Middle frontal gyrus (tissue), 1 donor: Measurements from ENCODE around the gene RNASEH2C.
"Not testable (repeated sequence)": the region's sequence is repeated elsewhere in the genome, so short reads cannot be mapped to it uniquely, and the experiment has no call there.

ENCODE experiments used
- DNase-seq: peaks from one replicate; pipeline ENCODE4 v3.0.0-alpha.2; 2015; ENCODE audit warnings: low spot score; ENCODE audit errors: extremely low spot score

Gene RNASEH2C

DNA sequence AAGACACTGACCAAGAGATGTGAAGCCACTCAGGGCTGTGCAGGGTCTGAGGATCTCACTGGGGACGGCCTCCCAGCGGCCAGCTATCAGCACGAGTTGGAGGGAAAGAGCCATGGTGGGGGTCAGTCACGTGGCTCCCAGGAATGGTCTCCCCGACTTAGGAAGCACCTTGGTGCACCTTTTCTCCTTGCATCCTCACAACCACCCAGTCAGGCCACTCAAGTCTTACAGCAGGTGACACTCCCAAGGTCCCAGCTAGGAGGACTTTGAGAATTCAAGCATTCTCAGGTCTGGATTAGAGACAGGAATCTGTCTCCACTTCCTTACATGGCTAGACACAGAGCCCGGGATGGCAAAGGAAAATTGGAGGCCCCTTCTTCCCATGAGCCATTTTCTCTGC is 2.7 kb downstream of the RNASEH2C start:
- DNase-seq: no peak

DNA sequence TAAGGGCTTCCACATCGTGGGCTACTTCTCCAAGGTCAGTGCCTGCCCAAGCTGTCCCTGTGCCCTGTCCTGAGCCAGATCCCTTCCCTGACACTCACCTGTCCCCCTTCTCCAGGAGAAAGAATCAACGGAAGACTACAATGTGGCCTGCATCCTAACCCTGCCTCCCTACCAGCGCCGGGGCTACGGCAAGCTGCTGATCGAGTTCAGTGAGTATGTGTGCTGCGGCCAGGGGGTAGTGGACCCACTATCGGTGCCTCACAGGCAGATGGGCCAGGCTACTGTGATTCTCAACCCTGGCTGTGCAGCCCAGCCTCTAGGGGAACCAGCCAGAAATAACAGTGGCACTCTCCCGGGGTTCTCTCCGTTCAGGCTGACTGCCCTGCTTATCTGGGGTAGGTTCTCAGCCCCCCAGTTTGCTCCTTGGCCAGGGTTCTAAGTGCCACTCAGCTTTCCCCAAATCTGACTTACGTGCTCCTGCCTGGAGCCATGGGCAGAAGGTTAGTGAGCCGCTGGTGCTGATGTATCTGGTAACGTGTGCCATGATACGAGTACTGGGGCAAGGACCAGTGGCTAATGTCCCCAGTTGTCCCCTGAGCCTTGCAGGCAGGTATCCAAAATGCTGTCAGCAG is 3.7 kb downstream of the RNASEH2C start:
- no peak for DNase-seq

DNA sequence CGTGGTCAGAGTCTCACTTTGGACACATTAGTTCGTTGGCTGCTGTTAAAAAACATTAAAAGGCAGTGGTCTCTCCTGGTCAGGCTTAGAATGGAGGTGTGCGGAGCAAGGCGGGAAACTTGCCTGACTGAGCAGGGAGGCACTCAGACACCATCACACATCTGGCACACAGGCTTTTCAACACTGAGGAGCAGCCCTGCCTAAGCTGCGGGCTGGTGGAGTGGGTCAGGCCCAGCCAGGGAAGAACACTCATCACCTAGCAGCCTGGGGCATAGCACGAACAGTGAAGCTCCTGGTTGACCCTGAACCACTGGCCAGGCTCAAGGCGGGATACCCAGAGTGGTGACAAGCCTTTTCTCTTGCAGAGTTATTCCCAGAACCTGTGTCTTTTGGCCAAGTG is 4.3 kb downstream of the RNASEH2C start:
- no peak for DNase-seq

DNA sequence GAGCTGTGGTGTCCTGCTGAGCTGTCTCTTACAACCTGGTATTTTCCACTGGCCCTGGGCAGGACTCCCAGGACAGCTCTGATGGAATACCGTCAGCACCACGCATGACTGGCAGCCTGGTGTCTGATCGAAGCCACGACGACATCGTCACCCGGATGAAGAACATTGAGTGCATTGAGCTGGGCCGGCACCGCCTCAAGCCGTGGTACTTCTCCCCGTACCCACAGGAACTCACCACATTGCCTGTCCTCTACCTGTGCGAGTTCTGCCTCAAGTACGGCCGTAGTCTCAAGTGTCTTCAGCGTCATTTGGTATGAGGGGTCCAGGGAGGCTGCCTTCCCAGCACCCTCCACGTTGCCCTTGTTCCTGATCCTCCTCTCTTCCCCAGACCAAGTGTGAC is 6.2 kb downstream of the RNASEH2C start:
- DNase-seq: no peak

DNA sequence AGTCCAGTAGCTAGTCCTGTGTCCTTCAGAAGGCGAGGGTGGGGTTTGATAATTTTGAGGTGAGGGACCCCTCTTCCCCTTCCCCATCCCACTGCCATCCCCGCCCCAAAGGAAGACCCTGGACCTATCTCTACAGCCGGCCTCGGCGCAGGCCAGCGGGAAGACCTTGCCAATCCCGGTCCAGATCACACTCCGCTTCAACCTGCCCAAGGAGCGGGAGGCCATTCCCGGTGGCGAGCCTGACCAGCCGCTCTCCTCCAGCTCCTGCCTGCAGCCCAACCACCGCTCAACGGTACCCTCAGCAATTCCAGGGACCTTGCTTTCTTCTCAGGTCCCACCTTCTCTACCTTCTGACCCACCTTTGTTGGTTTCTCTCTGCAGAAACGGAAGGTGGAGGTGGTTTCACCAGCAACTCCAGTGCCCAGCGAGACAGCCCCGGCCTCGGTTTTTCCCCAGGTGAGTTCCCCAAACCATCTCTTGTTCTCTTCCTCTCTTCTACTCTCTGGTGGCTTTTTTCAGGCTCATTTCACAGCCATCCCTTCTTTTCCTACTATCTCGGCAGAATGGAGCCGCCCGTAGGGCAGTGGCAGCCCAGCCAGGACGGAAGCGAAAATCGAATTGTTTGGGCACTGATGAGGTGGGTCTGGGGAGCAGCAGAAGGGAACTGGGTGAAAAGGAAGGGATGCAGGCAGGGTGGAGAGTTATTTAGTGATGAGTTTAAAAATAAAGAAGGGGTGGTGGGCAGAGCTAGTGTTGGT is 7.2 kb downstream of the RNASEH2C start:
- no peak for DNase-seq

DNA sequence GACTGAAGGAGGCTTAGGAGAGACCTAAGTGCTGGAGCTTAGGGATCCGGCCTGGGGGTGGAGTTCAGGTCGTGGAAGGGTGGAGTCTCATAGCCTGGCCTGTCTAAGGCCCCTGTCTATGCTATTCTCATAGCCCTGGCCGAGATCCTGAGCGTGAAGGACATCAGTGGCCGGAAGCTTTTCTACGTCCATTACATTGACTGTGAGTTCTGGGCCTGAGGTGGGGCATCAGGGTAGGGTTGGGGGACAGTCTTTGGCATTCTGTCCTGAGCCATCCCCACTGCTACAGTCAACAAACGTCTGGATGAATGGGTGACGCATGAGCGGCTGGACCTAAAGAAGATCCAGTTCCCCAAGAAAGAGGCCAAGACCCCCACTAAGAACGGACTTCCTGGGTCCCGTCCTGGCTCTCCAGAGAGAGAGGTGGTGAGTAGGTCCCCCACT is 7.9 kb downstream of the RNASEH2C start:
- DNase-seq: no peak

GRCh38 chr11:65711785-65712632 is 8.6 kb downstream of the RNASEH2C start, which contains the start of gene KAT5:
Gene KAT5, plus strand, starts transcription at chr11:65712252. Its CDS starts 16 bp downstream, at chr11:65712268.
- DNase-seq: peak; percentile 97

DNA sequence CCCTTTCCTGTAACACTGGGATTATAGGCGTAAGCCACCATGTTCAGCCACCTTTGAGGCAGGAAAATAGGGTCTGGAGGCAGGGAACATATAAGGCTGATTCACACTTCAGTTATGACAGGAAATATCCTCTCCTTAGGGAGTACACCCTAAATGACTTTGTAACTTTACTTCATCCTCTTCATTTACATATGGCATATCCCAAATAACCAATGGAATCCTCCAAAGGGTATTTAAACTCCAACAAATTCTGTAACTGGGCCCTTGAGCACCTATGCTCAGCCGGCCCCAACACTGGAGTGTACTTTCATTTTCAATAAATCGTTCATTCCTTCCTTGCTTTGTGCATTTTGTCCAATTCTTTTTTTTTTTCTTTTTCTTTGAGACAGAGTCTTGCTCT is 10.2 kb downstream of the RNASEH2C start:
- no peak for DNase-seq

DNA sequence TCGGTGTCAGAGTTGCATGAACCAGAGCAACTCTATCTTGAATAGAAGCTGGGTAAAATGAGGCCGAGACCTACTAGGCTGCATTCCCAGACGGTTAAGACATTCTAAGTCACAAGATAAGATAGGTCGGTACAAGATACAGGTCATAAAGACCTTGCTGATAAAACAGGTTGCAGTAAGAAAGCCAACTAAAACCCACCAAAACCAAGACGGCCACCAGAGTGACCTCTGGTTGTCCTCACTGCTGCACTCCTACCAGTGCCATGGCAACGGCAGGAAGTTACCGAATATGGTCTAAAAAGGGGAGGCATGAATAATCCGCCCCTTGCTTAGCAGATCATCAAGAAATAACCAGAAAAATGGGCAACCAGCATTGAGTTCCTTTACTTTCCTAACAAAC is 10.9 kb downstream of the RNASEH2C start:
- DNase-seq: no peak

DNA sequence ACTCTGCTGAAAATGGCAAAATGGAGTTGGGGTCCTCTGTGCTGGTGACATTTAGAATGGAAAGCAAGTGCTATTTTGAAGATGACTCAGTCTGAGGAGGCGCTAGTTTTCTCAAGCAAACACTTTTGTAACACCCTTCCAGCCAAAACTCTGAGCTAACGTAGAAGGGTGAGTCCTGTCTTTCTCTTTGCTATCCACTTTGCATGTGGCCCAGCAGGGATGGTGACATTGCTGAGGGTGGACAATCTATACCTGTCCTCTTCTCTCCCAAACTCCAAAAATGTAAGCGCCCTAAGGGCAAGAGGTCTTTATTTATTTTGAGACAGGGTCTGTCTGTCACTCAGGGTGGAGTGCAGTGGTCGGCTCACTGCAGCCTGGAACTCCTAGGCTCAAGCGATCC is 12.1 kb downstream of the RNASEH2C start:
- DNase-seq: no peak

DNA sequence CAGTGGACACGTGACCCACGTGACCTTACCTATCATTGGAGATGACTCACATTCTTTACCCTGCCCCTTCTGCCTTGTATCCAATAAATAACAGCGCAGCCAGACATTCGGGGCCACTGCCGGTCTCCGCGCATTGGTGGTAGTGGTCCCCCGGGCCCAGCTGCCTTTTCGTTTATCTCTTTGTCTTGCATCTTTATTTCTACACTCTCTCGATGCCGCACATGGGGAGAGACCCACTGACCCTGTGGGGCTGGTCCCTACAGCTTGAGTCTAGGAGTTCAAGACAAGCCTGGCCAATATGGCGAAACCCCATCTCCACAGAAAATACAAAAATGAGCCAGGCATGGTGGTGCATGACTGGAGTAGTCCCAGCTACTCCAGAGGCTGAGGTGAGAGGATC is 13.6 kb downstream of the RNASEH2C start:
- not testable (repeated sequence) for DNase-seq

DNA sequence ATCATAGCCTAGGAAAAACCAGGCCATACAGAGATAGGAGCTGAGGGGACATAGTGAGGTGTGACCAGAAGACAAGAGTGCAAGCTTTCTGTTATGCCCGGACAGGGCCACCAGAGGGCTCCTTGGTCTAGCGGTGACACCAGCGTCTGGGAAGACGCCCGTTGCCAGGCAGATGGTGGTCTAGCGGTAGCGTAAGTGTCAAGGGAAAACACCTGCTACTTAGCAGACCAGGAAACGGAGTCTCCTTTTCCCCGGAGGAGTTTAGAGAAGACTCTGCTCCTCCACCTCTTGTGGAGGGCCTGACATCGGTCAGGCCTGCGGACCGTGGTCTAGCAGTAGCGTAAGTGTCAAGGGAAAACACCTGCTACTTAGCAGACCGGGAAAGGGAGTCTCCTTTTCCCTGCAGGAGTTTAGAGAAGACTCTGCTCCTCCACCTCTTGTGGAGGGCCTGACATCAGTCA is 14.3 kb downstream of the RNASEH2C start:
- not testable (repeated sequence) for DNase-seq

DNA sequence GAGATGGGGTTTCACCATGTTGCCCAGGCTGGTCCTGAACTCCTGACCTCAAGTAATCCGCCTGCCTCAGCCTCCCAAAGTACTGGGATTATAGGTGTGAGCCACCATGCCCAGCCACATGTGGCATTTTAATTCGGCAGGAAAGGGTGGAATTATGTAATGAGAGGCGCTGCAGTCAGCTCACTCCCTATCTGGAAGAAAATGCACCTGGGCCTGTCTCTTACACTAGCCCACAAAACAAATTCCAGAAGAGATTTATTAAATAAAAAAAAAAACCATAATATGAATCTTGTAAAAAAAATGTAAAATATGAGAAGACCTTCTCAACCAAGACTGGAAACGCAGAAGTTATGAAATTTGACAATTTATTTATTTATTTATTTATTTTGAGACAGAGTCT is 16.8 kb downstream of the RNASEH2C start:
- DNase-seq: no peak

DNA sequence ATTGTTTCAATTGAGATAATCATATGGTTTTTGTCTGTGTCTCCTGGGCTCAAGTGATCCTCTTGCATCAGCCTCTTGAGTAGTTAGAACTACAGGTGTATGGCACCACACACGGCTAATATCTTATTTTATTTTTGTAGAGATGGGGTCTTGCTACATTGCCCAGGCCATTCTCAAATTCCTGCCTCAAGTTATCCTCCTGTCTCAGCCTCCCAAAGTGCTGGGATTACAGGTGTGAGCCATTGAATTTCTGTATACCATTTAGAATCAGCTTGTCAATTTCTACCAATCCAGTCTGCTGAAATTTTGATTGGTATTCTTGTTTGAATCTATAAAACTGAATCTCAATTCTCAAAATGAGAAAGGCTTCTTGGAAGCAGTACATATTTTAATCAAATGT is 18.9 kb downstream of the RNASEH2C start:
- DNase-seq: no peak

GRCh38 chr11:65700399-65700798 is 20.2 kb downstream of the RNASEH2C start:
- no peak for DNase-seq

GRCh38 chr11:65699306-65699705 is 21.3 kb downstream of the RNASEH2C start:
- no peak for DNase-seq

- DNase-seq: no peak
Observed at GRCh38 chr11:65698205-65698604, 22.4 kb downstream of the RNASEH2C start.

DNA sequence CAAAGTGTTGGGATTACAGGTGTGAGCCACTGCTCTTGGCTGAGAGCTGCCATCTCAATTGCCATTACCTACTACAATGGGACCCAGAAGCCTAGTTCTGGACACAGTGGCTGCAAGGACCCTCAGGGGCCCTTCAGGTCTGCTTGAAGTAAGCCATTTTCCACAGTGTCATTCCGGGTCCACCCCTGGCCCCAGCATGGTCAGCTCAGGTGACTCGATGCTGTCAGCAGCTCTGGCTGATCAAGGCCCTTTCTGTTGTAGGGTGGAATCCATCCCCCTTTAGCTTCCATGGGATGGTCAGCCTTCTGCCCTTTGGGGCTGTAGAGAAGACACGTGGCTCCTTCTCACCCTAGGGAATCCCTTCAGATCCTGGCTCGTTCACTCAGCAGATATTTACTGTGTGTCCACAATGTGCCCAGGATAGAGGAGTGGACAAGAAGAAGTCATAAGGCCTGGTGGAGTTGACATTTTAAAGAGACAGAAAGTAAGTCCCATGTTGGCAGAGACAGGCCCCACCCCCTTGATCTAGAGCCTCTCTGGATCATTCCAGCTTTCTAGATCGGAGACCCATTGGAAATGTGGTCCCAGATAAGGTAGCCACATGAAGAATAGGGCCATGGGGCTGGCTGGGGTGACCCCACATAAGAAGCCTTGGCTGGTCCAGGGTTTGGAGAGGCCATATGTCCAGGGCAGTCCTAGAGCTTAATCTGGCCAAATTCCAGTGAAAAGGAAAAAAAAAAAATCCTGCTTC is 23.6 kb downstream of the RNASEH2C start:
- no peak for DNase-seq

DNA sequence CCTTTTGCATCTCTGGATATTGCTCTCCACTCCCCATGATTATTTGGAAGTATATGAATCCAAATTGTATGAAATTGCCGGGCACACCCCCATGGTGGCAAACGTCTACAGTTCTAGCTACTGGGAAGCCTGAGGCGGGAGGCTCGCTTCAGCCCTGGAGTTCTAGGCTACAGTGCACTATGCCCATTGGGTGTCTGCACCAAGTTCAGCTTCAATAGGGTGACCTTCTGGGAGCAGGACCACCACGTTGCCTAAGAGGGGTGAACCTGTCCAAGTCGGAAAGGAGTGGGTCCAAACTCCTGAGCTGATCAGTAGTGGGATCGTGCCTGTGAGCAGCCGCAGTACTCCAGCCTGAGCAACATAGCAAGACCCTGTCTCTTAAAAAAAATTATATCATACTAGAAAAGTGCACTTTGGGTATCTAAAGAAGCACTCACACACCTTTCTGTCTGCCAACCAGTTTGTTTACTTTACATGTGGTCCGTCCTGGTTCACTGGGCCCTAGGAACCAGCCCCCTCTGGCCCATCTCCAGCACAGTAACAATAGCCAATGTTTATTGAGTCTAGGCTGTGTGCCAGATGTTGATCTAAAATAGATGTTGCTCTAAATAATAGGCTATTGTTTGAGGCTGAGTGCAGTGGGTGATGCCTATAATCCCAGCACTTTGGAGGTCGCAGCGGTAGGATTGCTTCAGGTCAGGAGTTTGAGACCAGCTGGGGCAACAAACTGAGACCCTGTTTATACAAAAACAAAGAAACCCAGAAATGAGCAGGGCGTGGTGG is 24.9 kb downstream of the RNASEH2C start:
- peak; percentile 47 for DNase-seq

DNA sequence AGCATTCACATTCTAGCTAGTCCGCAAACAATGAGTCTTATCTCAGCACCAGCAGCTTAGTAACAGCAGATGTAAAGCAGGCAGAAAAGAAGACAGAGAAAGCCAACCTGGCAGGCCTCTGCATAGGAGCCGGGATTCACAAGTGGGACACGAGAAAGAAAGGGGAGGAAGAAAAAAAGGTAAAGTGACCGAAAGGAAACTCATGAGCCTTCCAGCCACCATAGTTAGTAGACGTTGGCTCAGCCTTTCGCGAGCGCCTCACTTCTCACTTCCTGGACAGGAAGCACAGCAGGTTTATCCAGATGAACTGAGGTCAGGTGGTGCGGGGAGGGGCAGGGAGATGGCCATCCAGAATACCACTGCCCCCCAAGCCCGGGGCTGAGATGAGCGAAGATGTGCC is 28.2 kb downstream of the RNASEH2C start:
- no peak for DNase-seq
